PC-3 (cell line): ENCODE measurements around the gene SMYD3. TPM values are rescaled to one million over a fixed set of nuclear protein-coding genes. Genes with fewer than 3 reads are reported as not detected.
"Not testable (repeated sequence)": the region's sequence is repeated elsewhere in the genome, so short reads cannot be mapped to it uniquely, and the experiment has no call there.

Experiments used
- ATAC-seq: fragments of 200-7000 bp; cut with Tn5 transposase; 2 replicates; pipeline ENCODE4 v1.9.1; 2020; ENCODE audit warnings: mild to moderate bottlenecking, moderate library complexity
- BruUV-seq: library from RNA; stranded (reverse); fragments of 400-500 nt; replicated peaks from 2 replicates; lab custom pipeline; 2021; lab: Mats Ljungman, UMichigan
- CTCF ChIA-PET: fragments of 300-600 bp; sonication (Branson Sonifier 250); formaldehyde crosslinking; loops from one replicate; lab custom pipeline; 2022; ENCODE audit warnings: antibody characterized with exemption; lab: Charles Lee
- POLR2A ChIA-PET: fragments of 300-600 bp; sonication (Branson Sonifier 250); formaldehyde crosslinking; loops from one replicate; lab custom pipeline; 2022; ENCODE audit warnings: antibody characterized with exemption; ENCODE audit not compliant: unreplicated experiment; lab: Charles Lee
- DNase-seq: peaks from one replicate; pipeline ENCODE4 v3.0.0-alpha.2; 2015
- H2AFZ ChIP-seq: fragments of 300-600 bp; sonication (generic); 2 replicates; pipeline ENCODE4 v1.6.0; 2016; ENCODE audit warnings: antibody characterized with exemption, low read length
- H3F3A ChIP-seq: fragments of 300-600 bp; sonication (generic); one replicate; pipeline ENCODE4 v1.6.0; 2017; ENCODE audit warnings: antibody characterized with exemption, low read length, control low read depth, mild to moderate bottlenecking; ENCODE audit not compliant: unreplicated experiment
- H3K27ac ChIP-seq: fragments of 300-600 bp; sonication (generic); 2 replicates; pipeline ENCODE4 v1.5.1; 2016; ENCODE audit warnings: mild to moderate bottlenecking, low read length
- H3K27me3 ChIP-seq: fragments of 300-600 bp; sonication (generic); 2 replicates; pipeline ENCODE4 v1.6.1; 2016; ENCODE audit warnings: low read length, mixed read lengths
- H3K36me3 ChIP-seq: fragments of 300-600 bp; sonication (generic); 2 replicates; pipeline ENCODE4 v1.6.1; 2016; ENCODE audit warnings: low read depth, mixed run types, low read length, mixed read lengths
- H3K4me1 ChIP-seq: fragments of 300-600 bp; sonication (generic); 2 replicates; pipeline ENCODE4 v1.5.1; 2016; ENCODE audit warnings: low read length; ENCODE audit not compliant: insufficient read depth
- H3K4me2 ChIP-seq: fragments of 300-600 bp; sonication (generic); 2 replicates; pipeline ENCODE4 v1.6.0; 2016; ENCODE audit warnings: low read length
- H3K4me3 ChIP-seq: fragments of 300-600 bp; sonication (generic); 2 replicates; pipeline ENCODE4 v1.5.1; 2016; ENCODE audit warnings: mild to moderate bottlenecking, low read length, mixed read lengths
- H3K79me2 ChIP-seq: fragments of 300-600 bp; sonication (generic); 2 replicates; pipeline ENCODE4 v1.6.1; 2017; ENCODE audit warnings: low read length, mixed read lengths
- H3K9ac ChIP-seq: fragments of 300-600 bp; sonication (generic); 2 replicates; pipeline ENCODE4 v1.6.0; 2016; ENCODE audit warnings: mild to moderate bottlenecking, low read length
- H3K9me2 ChIP-seq: fragments of 300-600 bp; sonication (generic); replicated peaks from 2 replicates; pipeline ENCODE4 v1.6.1; 2016; ENCODE audit warnings: mixed run types, low read length, mixed read lengths
- H3K9me3 ChIP-seq: fragments of 300-600 bp; sonication (generic); 2 replicates; pipeline ENCODE4 v1.6.1; 2016; ENCODE audit warnings: low read length, mixed read lengths
- H4K20me1 ChIP-seq: fragments of 300-600 bp; sonication (generic); 2 replicates; pipeline ENCODE4 v1.6.1; 2016; ENCODE audit warnings: low read length, mixed read lengths
- CTCF ChIP-seq: fragments of 300-600 bp; sonication (generic); conservative IDR thresholded peaks from 2 replicates; pipeline ENCODE4 v1.5.1; 2017; ENCODE audit warnings: antibody characterized with exemption, low read depth, mild to moderate bottlenecking, low read length
- EZH2 ChIP-seq: fragments of 300-600 bp; sonication (generic); IDR thresholded peaks from one replicate; pipeline ENCODE4 v1.6.1; 2017; ENCODE audit warnings: antibody characterized with exemption, mild to moderate bottlenecking, low read length; ENCODE audit not compliant: unreplicated experiment
- EZH2phosphoT487 ChIP-seq: fragments of 300-600 bp; sonication (generic); IDR thresholded peaks from 2 replicates; pipeline ENCODE4 v1.6.1; 2018; ENCODE audit warnings: mild to moderate bottlenecking, antibody characterized with exemption, low read length, borderline replicate concordance
- intact Hi-C: fragments of 100-400 bp; cut with micrococcal nuclease; formaldehyde crosslinking; loops from 2 replicates; pipeline ENCODE4 v1.9.0; 2023
- total RNA-seq: library from RNA; depleted of rRNA; stranded (reverse); fragments of >200 nt; gene quantifications from 2 replicates; pipeline ENCODE4 v1.2.3, GENCODE V29; 2014

Gene SMYD3
- total RNA-seq, 1 experiment from 2014 or later: 33.0 TPM

- CTCF ChIA-PET: no interaction called here
- no peak for DNase-seq
Observed at GRCh38 chr1:245730801-245731200, 776.3 kb downstream of the SMYD3 start.

GRCh38 chr1:245728035-245728434 lies 779.0 kb downstream of the SMYD3 start:
- H3K27ac ChIP-seq, ATAC-seq, H3K4me1 ChIP-seq, CTCF ChIA-PET, H3K9me2 ChIP-seq, H2AFZ ChIP-seq, DNase-seq, H4K20me1 ChIP-seq, H3K9ac ChIP-seq, H3K9me3 ChIP-seq, H3K4me3 ChIP-seq, H3F3A ChIP-seq, H3K79me2 ChIP-seq, H3K4me2 ChIP-seq, BruUV-seq, H3K27me3 ChIP-seq, intact Hi-C loops, POLR2A ChIA-PET, H3K36me3 ChIP-seq: not testable (repeated sequence)

More at GRCh38 chr1:245730801-245731200, 776.3 kb downstream of the SMYD3 start:
- no peak for TF ChIP-seq EZH2
- no peak for TF ChIP-seq EZH2phosphoT487
- TF ChIP-seq CTCF: no peak
- Histone ChIP-seq H2AFZ (no peak overlapping the region), H3K79me2 (no peaks in the 10 kb centered on the region), H3K4me3 (no peak overlapping the region), H3F3A (no peaks in the 10 kb centered on the region), H3K4me2 (no peak overlapping the region), H3K9me2 (no peaks in the 10 kb centered on the region), H3K4me1 (no peaks in the 10 kb centered on the region), H4K20me1 (no peaks in the 10 kb centered on the region), H3K9me3 (no peaks in the 10 kb centered on the region), H3K9ac (no peak overlapping the region), H3K27me3 (no peaks in the 10 kb centered on the region), H3K36me3 (no peaks in the 10 kb centered on the region), H3K27ac (no peak overlapping the region)
- ATAC-seq: no peak
- POLR2A ChIA-PET: no interaction called here
- intact Hi-C loops: no loop called here
- BruUV-seq: no TSS peak

- TF ChIP-seq EZH2 (no peak), CTCF (no peak), EZH2phosphoT487 (no peak)
- DNase-seq: no peak
- no peak overlapping the region for H2AFZ ChIP-seq
- H3K9ac ChIP-seq: no peak overlapping the region
- no peaks in the 10 kb centered on the region for H3K79me2 ChIP-seq
- CTCF ChIA-PET: interaction anchor here (0.6 kb wide), 1 partner anchor 157 kb away, joined by 4 read pairs; no protein-coding TSS in a partner anchor
- H3F3A ChIP-seq: no peaks in the 10 kb centered on the region
- no peaks in the 10 kb centered on the region for H3K27me3 ChIP-seq
- no peak overlapping the region for H3K4me2 ChIP-seq
- intact Hi-C loops: no loop called here
- no TSS peak for BruUV-seq
- no peak for ATAC-seq
- POLR2A ChIA-PET: no interaction called here
- no peak overlapping the region for H3K27ac ChIP-seq
- no peaks in the 10 kb centered on the region for H3K9me2 ChIP-seq
- H4K20me1 ChIP-seq: no peaks in the 10 kb centered on the region
- no peaks in the 10 kb centered on the region for H3K9me3 ChIP-seq
- H3K4me3 ChIP-seq: no peak overlapping the region
- H3K4me1 ChIP-seq: peaks cover 10% of the 10 kb centered on the region
- H3K36me3 ChIP-seq: no peaks in the 10 kb centered on the region
Observed at GRCh38 chr1:245721488-245721887, 785.6 kb downstream of the SMYD3 start.
